ENCODE results near the gene AVPI1. TPM values are rescaled to one million over a fixed set of nuclear protein-coding genes. Genes with fewer than 3 reads are reported as not detected.
A peak's percentile ranks its signal among the peaks of the same experiment; 100 is the strongest.

Gene AVPI1
- 101 and 105 TPM in 2 replicates for total RNA-seq

GRCh38 chr10:97686962-97687784 is at the start of gene AVPI1:
Gene AVPI1 (minus strand): TSS chr10:97687241. CDS start chr10:97679905, 7,336 bp downstream.
- peak within 1 kb of the TSS; percentile 91 for H3K4me2 ChIP-seq (ENCODE audit: insufficient read depth, low read length)
- no peaks in the 10 kb centered on the region for H3K36me3 ChIP-seq (ENCODE audit: insufficient read depth, low read length)
- H3K27ac ChIP-seq (ENCODE audit: low read depth, low read length): peak within 1 kb of the TSS; percentile 96
- peaks cover 18% of the 10 kb centered on the region for H4K20me1 ChIP-seq (ENCODE audit: insufficient read depth, low read length)
- H3K4me3 ChIP-seq (ENCODE audit: insufficient read depth, low read length): peak within 1 kb of the TSS; percentile 89
- H3K4me1 ChIP-seq (ENCODE audit: insufficient read depth, low read length): peaks cover 61% of the 10 kb centered on the region
- peak; percentile 97 for DNase-seq (ENCODE audit: insufficient read length, low spot score, missing footprints)
- TF ChIP-seq CTCF (IDR thresholded peaks at IDR 0.05; ENCODE audit: extremely low read depth, low read depth, low read length): no peak
- H3K79me2 ChIP-seq (ENCODE audit: insufficient read depth, low read length): peaks cover 47% of the 10 kb centered on the region
- H2AFZ ChIP-seq (ENCODE audit: low read length): peak within 1 kb of the TSS; percentile 69
- no peaks in the 10 kb centered on the region for H3K9me3 ChIP-seq (ENCODE audit: low read depth, low read length)
- H3K27me3 ChIP-seq (ENCODE audit: insufficient read depth, low read length): no peaks in the 10 kb centered on the region

GRCh38 chr10:97736403-97736901 is 49.4 kb upstream of the AVPI1 start:
- H2AFZ ChIP-seq (ENCODE audit: low read length): peak overlapping the region; percentile 98
- peak overlapping the region; percentile 99 for H3K4me3 ChIP-seq (ENCODE audit: insufficient read depth, low read length)
- H4K20me1 ChIP-seq (ENCODE audit: insufficient read depth, low read length): peaks cover 20% of the 10 kb centered on the region
- H3K27ac ChIP-seq (ENCODE audit: low read depth, low read length): peak overlapping the region; percentile 12
- DNase-seq (ENCODE audit: insufficient read length, low spot score, missing footprints): peak; percentile 23
- no peak for TF ChIP-seq CTCF (IDR thresholded peaks at IDR 0.05; ENCODE audit: extremely low read depth, low read depth, low read length)
- peaks cover 41% of the 10 kb centered on the region for H3K79me2 ChIP-seq (ENCODE audit: insufficient read depth, low read length)
- H3K4me1 ChIP-seq (ENCODE audit: insufficient read depth, low read length): peaks cover 17% of the 10 kb centered on the region
- peak overlapping the region; percentile 98 for H3K4me2 ChIP-seq (ENCODE audit: insufficient read depth, low read length)
- peaks cover 22% of the 10 kb centered on the region for H3K36me3 ChIP-seq (ENCODE audit: insufficient read depth, low read length)
- H3K27me3 ChIP-seq (ENCODE audit: insufficient read depth, low read length): no peaks in the 10 kb centered on the region
- H3K9me3 ChIP-seq (ENCODE audit: low read depth, low read length): no peaks in the 10 kb centered on the region

- Histone ChIP-seq H4K20me1 (ENCODE audit: insufficient read depth, low read length) (peaks cover 15% of the 10 kb centered on the region), H3K36me3 (ENCODE audit: insufficient read depth, low read length) (peaks cover 8% of the 10 kb centered on the region), H3K79me2 (ENCODE audit: insufficient read depth, low read length) (peaks cover 19% of the 10 kb centered on the region), H3K4me2 (ENCODE audit: insufficient read depth, low read length) (no peak overlapping the region), H2AFZ (ENCODE audit: low read length) (no peak overlapping the region), H3K27ac (ENCODE audit: low read depth, low read length) (no peak overlapping the region), H3K4me3 (ENCODE audit: insufficient read depth, low read length) (no peak overlapping the region), H3K4me1 (ENCODE audit: insufficient read depth, low read length) (peaks cover 17% of the 10 kb centered on the region), H3K9me3 (ENCODE audit: low read depth, low read length) (no peaks in the 10 kb centered on the region), H3K27me3 (ENCODE audit: insufficient read depth, low read length) (no peaks in the 10 kb centered on the region)
- peak; percentile 61 for DNase-seq (ENCODE audit: insufficient read length, low spot score, missing footprints)
- TF ChIP-seq CTCF (IDR thresholded peaks at IDR 0.05; ENCODE audit: extremely low read depth, low read depth, low read length): no peak
Measured at GRCh38 chr10:97734021-97734420, 47.0 kb upstream of the AVPI1 start.

GRCh38 chr10:97733256-97733655 is 46.2 kb upstream of the AVPI1 start:
- Histone ChIP-seq H2AFZ (ENCODE audit: low read length) (no peak overlapping the region), H3K4me1 (ENCODE audit: insufficient read depth, low read length) (peaks cover 13% of the 10 kb centered on the region), H3K27ac (ENCODE audit: low read depth, low read length) (no peak overlapping the region), H3K79me2 (ENCODE audit: insufficient read depth, low read length) (peaks cover 12% of the 10 kb centered on the region), H3K4me3 (ENCODE audit: insufficient read depth, low read length) (no peak overlapping the region), H3K36me3 (ENCODE audit: insufficient read depth, low read length) (peaks cover 1% of the 10 kb centered on the region), H4K20me1 (ENCODE audit: insufficient read depth, low read length) (peaks cover 9% of the 10 kb centered on the region), H3K9me3 (ENCODE audit: low read depth, low read length) (no peaks in the 10 kb centered on the region), H3K4me2 (ENCODE audit: insufficient read depth, low read length) (no peak overlapping the region), H3K27me3 (ENCODE audit: insufficient read depth, low read length) (no peaks in the 10 kb centered on the region)
- no peak for TF ChIP-seq CTCF (IDR thresholded peaks at IDR 0.05; ENCODE audit: extremely low read depth, low read depth, low read length)
- no peak for DNase-seq (ENCODE audit: insufficient read length, low spot score, missing footprints)

Data from osteoblast (primary cell).